HepG2 (cell line): ENCODE data around the gene ATP9A. TPM values are rescaled to one million over a fixed set of nuclear protein-coding genes. Genes with fewer than 3 reads are reported as not detected.
A peak's percentile ranks its signal among the peaks of the same experiment; 100 is the strongest.

Experiments
- ADNP ChIP-seq: sonication (generic); formaldehyde crosslinking; IDR thresholded peaks from 2 replicates; pipeline ENCODE4 v1.4.0; 2020; ENCODE audit warnings: missing genetic modification reagents
- ATF4 ChIP-seq, 2 experiments: fragments of 450-650 bp in 1 of 2; sonication (generic) in 1 of 2; formaldehyde crosslinking; IDR thresholded peaks; 2 replicates each; pipeline versions ENCODE4 v1.5.0 to v1.8.0; 2020 to 2022; ENCODE audit warnings: mild to moderate bottlenecking in 1 of 2, missing genetic modification reagents in 1 of 2
- FLYWCH1 ChIP-seq: sonication (generic); formaldehyde crosslinking; IDR thresholded peaks from 2 replicates; pipeline ENCODE4 v1.8.1; 2023; ENCODE audit warnings: mild to moderate bottlenecking, missing genetic modification reagents
- MBD4 ChIP-seq: IDR thresholded peaks from 2 replicates; pipeline ENCODE4 v1.6.1; 2012; ENCODE audit warnings: low read length, inconsistent platforms, borderline replicate concordance
- PHF21A ChIP-seq: sonication (generic); formaldehyde crosslinking; IDR thresholded peaks from 2 replicates; pipeline ENCODE4 v1.5.0; 2020; ENCODE audit warnings: mild to moderate bottlenecking, missing genetic modification reagents
- SYNCRIP ChIP-seq: fragments of 200-400 bp; formaldehyde crosslinking; IDR thresholded peaks from 2 replicates; pipeline ENCODE4 v1.6.1; 2018; ENCODE audit warnings: mild to moderate bottlenecking, low read depth, low read length; ENCODE audit not compliant: insufficient read depth
- TGIF2 ChIP-seq: IDR thresholded peaks from 2 replicates; pipeline ENCODE4 v1.6.1; 2016; ENCODE audit warnings: control low read depth, missing compliant biosample characterization
- ZNF224 ChIP-seq: sonication (generic); formaldehyde crosslinking; IDR thresholded peaks from 2 replicates; pipeline ENCODE4 v1.5.0; 2020; ENCODE audit warnings: mild to moderate bottlenecking, missing genetic modification reagents
- ZNF460 ChIP-seq: sonication (generic); formaldehyde crosslinking; IDR thresholded peaks from 2 replicates; pipeline ENCODE4 v1.5.1; 2020; ENCODE audit warnings: missing genetic modification reagents, mild to moderate bottlenecking, borderline replicate concordance
- ZNF577 ChIP-seq: sonication (generic); formaldehyde crosslinking; IDR thresholded peaks from 2 replicates; pipeline ENCODE4 v1.4.0; 2020; ENCODE audit warnings: mild to moderate bottlenecking, low read depth, missing genetic modification reagents, borderline replicate concordance
- ZNF639 ChIP-seq: conservative IDR thresholded peaks from 2 replicates; pipeline ENCODE4 v1.6.1; 2018; ENCODE audit warnings: missing genetic modification reagents
- ZNF747 ChIP-seq: sonication (generic); formaldehyde crosslinking; IDR thresholded peaks from 2 replicates; pipeline ENCODE4 v1.8.1; 2023; ENCODE audit warnings: missing genetic modification reagents, mild to moderate bottlenecking, borderline replicate concordance
- ZNF777 ChIP-seq: sonication (generic); formaldehyde crosslinking; IDR thresholded peaks from 2 replicates; pipeline ENCODE4 v1.4.0; 2020; ENCODE audit warnings: missing genetic modification reagents
- ZNF790 ChIP-seq: sonication (generic); formaldehyde crosslinking; IDR thresholded peaks from 2 replicates; pipeline ENCODE4 v1.8.0; 2022; ENCODE audit warnings: missing genetic modification reagents, mild to moderate bottlenecking, borderline replicate concordance
- polyA plus RNA-seq, 8 experiments: library from polyadenylated mRNA; depleted of rRNA in 3 of 8; stranded (reverse) in 7 of 8; unstranded in 1 of 8; fragments of >200 nt; fragmentation: Illumina TruSeq in 4 of 8; extraction: Trizol in 4 of 8; gene quantifications; 2 replicates each; pipeline versions ENCODE4 v1.2.1 to v1.2.3, GENCODE V29; 2011 to 2016; ENCODE audit warnings: low read depth in 4 of 8, missing spikeins in 1 of 8, mixed read lengths in 1 of 8; ENCODE audit not compliant: insufficient read depth in 1 of 8
- total RNA-seq, 5 experiments: library from RNA; depleted of rRNA; stranded (reverse); fragments of >200 nt; fragmentation: Illumina TruSeq; extraction: Trizol; gene quantifications; 2 replicates each; pipeline ENCODE4 v1.2.3, GENCODE V29; 2016; ENCODE audit warnings: low read depth in 1 of 5
- TF ChIP-seq, protein P1 (sequence below): sonication (generic); formaldehyde crosslinking; conservative IDR thresholded peaks from 2 replicates; pipeline ENCODE4 v1.8.0; 2022; ENCODE audit warnings: mild to moderate bottlenecking, moderate library complexity, missing genetic modification reagents
- TF ChIP-seq, protein P2 (sequence below): sonication (generic); formaldehyde crosslinking; IDR thresholded peaks from 2 replicates; pipeline ENCODE4 v1.5.1; 2020; ENCODE audit warnings: mild to moderate bottlenecking, missing genetic modification reagents, moderate library complexity
- TF ChIP-seq, protein P3 (sequence below): sonication (generic); formaldehyde crosslinking; conservative IDR thresholded peaks from 2 replicates; pipeline ENCODE4 v1.8.0; 2022; ENCODE audit warnings: missing genetic modification reagents

Gene ATP9A
- total and polyA plus RNA-seq, 2 of the 13 experiments (the other 11 are each of a cell fraction or from before 2014, with no cell fraction given) = 11.8 to 18.5 TPM

- no peak for TF ChIP-seq ZNF639 (CRISPR knock-in tag)
- no peak for TF ChIP-seq SYNCRIP
- peak; percentile 76; the same call in 1 of the 2 replicates for TF ChIP-seq ZNF790 (CRISPR knock-in tag)
- no peak for TF ChIP-seq FLYWCH1
- no peak for TF ChIP-seq ZNF577
- TF ChIP-seq, protein P1, sequence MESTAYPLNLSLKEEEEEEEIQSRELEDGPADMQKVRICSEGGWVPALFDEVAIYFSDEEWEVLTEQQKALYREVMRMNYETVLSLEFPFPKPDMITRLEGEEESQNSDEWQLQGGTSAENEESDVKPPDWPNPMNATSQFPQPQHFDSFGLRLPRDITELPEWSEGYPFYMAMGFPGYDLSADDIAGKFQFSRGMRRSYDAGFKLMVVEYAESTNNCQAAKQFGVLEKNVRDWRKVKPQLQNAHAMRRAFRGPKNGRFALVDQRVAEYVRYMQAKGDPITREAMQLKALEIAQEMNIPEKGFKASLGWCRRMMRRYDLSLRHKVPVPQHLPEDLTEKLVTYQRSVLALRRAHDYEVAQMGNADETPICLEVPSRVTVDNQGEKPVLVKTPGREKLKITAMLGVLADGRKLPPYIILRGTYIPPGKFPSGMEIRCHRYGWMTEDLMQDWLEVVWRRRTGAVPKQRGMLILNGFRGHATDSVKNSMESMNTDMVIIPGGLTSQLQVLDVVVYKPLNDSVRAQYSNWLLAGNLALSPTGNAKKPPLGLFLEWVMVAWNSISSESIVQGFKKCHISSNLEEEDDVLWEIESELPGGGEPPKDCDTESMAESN = peak; percentile 55; the same call in 1 of the 2 replicates
- TF ChIP-seq TGIF2 = no peak
- no peak for TF ChIP-seq ATF4 (CRISPR knock-in tag; IDR thresholded peaks at IDR 0.05)
- peak; percentile 22; the same call in 1 of the 2 replicates for TF ChIP-seq ZNF777 (CRISPR knock-in tag)
- TF ChIP-seq, protein P2, sequence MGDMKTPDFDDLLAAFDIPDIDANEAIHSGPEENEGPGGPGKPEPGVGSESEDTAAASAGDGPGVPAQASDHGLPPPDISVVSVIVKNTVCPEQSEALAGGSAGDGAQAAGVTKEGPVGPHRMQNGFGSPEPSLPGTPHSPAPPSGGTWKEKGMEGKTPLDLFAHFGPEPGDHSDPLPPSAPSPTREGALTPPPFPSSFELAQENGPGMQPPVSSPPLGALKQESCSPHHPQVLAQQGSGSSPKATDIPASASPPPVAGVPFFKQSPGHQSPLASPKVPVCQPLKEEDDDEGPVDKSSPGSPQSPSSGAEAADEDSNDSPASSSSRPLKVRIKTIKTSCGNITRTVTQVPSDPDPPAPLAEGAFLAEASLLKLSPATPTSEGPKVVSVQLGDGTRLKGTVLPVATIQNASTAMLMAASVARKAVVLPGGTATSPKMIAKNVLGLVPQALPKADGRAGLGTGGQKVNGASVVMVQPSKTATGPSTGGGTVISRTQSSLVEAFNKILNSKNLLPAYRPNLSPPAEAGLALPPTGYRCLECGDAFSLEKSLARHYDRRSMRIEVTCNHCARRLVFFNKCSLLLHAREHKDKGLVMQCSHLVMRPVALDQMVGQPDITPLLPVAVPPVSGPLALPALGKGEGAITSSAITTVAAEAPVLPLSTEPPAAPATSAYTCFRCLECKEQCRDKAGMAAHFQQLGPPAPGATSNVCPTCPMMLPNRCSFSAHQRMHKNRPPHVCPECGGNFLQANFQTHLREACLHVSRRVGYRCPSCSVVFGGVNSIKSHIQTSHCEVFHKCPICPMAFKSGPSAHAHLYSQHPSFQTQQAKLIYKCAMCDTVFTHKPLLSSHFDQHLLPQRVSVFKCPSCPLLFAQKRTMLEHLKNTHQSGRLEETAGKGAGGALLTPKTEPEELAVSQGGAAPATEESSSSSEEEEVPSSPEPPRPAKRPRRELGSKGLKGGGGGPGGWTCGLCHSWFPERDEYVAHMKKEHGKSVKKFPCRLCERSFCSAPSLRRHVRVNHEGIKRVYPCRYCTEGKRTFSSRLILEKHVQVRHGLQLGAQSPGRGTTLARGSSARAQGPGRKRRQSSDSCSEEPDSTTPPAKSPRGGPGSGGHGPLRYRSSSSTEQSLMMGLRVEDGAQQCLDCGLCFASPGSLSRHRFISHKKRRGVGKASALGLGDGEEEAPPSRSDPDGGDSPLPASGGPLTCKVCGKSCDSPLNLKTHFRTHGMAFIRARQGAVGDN = peak; percentile 36
- TF ChIP-seq ZNF460 (CRISPR knock-in tag) = no peak
- no peak for TF ChIP-seq PHF21A (CRISPR knock-in tag)
- TF ChIP-seq ZNF747 (CRISPR knock-in tag) = no peak
- no peak for TF ChIP-seq ADNP
- no peak for TF ChIP-seq MBD4
- TF ChIP-seq ZNF224 (CRISPR knock-in tag) = no peak
- TF ChIP-seq, protein P3, sequence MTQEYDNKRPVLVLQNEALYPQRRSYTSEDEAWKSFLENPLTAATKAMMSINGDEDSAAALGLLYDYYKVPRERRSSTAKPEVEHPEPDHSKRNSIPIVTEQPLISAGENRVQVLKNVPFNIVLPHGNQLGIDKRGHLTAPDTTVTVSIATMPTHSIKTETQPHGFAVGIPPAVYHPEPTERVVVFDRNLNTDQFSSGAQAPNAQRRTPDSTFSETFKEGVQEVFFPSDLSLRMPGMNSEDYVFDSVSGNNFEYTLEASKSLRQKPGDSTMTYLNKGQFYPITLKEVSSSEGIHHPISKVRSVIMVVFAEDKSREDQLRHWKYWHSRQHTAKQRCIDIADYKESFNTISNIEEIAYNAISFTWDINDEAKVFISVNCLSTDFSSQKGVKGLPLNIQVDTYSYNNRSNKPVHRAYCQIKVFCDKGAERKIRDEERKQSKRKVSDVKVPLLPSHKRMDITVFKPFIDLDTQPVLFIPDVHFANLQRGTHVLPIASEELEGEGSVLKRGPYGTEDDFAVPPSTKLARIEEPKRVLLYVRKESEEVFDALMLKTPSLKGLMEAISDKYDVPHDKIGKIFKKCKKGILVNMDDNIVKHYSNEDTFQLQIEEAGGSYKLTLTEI (CRISPR knock-in tag) = no peak
Observed at GRCh38 chr20:51801122-51801822, 33.1 kb upstream of the ATP9A start (continued).
